GM13976 (cell line): ENCODE results near the gene ADPRHL1.

Source experiments
- DNase-seq: peaks from one replicate; pipeline ENCODE4 v3.0.0; 2012; ENCODE audit warnings: low spot score
- in situ Hi-C: fragments of 300-500 bp; cut with MboI; formaldehyde crosslinking; loops from one replicate; pipeline ENCODE4 v1.12.0; 2022; ENCODE audit warnings: low sequenced_read_pairs, mixed read lengths, inconsistent platforms; ENCODE audit not compliant: unreplicated experiment
- TF ChIP-seq, protein P1 (sequence below): IDR thresholded peaks from 2 replicates; pipeline ENCODE4 v1.5.1; 2012; ENCODE audit warnings: borderline replicate concordance, mild to moderate bottlenecking; ENCODE audit not compliant: insufficient read depth; ENCODE audit errors: extremely low read depth, missing control alignments, control extremely low read depth

The ADPRHL1 gene

DNA sequence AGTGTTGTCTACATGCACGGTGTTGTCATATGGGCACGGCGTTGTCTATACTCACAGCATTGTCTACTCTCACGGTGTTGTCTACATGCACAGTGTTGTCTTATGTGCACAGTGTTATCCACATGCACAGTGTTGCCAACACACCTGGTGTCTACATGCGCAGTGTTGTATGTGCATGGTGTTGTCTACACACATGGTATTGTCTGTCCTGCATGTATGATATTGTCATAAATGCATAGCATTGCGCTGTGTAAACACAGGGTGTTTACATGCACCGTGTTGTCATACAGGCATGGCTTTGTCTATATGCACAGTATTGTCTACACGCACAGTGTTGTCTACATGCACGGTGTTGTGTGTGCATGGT is 6.8 kb downstream of the ADPRHL1 start:
- in situ Hi-C loops = no loop called here
- TF ChIP-seq, protein P1, sequence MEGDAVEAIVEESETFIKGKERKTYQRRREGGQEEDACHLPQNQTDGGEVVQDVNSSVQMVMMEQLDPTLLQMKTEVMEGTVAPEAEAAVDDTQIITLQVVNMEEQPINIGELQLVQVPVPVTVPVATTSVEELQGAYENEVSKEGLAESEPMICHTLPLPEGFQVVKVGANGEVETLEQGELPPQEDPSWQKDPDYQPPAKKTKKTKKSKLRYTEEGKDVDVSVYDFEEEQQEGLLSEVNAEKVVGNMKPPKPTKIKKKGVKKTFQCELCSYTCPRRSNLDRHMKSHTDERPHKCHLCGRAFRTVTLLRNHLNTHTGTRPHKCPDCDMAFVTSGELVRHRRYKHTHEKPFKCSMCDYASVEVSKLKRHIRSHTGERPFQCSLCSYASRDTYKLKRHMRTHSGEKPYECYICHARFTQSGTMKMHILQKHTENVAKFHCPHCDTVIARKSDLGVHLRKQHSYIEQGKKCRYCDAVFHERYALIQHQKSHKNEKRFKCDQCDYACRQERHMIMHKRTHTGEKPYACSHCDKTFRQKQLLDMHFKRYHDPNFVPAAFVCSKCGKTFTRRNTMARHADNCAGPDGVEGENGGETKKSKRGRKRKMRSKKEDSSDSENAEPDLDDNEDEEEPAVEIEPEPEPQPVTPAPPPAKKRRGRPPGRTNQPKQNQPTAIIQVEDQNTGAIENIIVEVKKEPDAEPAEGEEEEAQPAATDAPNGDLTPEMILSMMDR = no peak
- DNase-seq = no peak

DNA sequence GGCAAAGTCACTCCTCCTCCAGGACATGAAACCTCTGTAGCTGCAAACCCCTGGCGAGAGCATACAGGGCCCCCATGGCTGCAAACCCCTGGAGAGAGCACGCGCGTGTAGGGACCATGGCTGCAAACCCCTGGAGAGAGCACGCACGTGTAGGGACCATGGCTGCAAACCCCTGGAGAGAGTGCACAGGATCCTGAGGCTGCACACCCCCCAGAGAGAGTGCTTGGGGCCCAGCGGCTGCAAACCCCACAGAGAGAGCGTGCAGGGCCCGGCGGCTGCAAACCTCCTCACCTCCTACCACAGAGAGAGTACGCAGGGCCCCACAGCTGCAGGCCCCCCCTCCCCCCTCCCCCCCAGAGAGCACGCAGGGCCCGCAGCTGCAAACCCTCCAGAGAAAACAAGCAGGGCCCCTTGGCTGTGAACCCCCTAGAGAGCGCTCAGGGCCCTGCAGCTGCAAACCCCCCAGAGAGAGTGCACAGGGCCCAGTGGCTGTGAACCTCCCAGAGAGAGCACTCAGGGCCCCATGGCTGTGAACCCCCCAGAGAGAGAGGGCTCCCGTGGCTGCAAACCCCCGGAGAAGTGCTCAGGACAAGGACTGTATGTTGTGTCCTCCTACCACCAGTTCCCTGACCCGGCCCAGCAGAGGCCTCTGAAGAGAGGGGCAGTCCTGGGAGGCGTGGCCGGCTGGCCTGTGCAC is 7.3 kb downstream of the ADPRHL1 start:
- in situ Hi-C loops = no loop called here
- peak; percentile 60 for DNase-seq
- TF ChIP-seq, protein P1 = no peak

DNA sequence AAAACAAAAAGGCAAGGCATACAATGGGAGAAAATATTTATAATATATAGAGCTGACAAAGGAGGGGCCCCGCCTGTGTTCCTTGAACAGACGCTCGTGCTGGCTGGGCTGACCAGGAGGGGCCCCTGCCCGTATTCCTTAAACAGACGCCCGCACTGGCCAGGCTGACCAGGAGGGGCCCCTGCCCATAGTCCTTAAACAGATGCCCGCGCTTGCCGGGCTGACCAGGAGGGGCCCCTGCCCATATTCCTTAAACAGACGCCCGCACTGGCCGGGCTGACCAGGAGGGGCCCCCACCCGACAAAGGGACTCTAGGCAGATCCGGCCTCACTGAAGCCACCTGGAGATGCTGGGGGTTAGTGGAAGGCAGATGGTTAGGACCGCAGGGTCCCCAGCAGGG is 9.3 kb downstream of the ADPRHL1 start:
- no peak for DNase-seq
- TF ChIP-seq, protein P1 = no peak

DNA sequence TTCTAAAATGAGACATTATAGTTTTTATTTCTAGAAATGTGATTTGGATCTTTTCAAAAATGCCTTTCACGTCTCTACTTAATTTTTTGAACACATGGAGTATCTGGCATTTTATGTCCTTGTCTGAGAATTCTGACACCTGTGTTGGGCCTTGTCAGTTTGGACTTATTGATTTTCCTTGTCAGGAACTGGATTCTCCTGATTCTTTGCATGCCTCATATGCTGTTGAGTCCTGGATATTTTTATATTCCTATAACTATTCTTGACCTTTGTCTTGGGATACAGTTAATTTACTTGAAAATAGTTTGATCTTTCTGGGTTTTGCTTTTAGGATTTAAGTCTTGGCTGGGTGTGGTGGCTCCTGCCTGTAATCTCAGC is 10.3 kb downstream of the ADPRHL1 start:
- DNase-seq = no peak
- TF ChIP-seq, protein P1 = no peak
- in situ Hi-C loops = no loop called here

More for the DNA sequence above, 9.3 kb downstream of the ADPRHL1 start:
- in situ Hi-C loops = no loop called here

DNA sequence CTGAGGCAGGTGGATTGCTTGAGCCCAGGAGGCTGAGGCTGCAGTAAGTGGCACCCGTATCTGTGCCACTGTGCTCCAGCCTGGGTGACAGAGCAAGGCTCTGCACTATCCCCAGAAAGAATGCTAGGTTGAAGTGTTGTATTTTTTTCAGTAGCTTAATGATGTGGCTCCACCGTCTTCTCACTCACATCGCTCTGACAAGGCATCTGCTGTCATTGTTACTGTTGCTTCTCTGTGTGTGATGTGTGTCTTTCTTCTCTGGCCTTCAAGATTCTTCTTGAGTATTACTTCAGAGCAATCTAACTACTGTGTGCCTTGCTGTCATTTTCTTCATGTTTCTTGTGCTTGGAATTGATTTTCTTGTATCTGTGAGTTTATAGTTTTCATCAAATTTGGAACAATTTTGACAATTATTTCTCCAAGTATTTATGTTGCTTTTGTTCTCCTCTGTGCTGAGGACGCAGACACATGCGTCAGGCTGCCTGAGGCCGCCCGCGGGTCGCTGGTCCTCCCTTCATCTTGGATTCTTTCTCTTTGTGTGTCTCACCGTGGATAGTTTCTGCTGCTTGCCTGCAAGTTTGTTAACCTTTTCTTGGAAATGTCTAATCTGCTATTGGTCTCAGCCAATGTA is 10.8 kb downstream of the ADPRHL1 start:
- in situ Hi-C loops = no loop called here
- DNase-seq = no peak
- TF ChIP-seq, protein P1 = no peak

DNA sequence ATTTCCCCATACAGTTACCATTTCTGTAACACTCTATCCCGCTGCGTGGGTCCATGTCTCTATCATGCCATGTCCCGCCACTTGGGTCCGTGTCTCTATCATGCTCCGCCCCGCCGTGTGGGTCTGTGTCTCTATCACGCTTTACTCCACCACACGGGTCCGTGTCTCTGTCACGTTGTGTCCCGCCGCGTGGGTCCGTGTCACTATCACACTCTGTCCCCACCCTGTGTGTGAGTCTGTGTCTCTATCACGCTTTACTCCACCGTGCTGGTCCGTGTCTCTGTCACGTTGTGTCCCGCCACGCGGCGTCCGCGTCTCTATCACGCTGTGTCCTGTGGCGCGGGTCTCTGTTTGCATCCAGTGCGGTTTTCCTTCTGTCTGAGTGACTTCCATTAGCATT is 11.6 kb downstream of the ADPRHL1 start:
- TF ChIP-seq, protein P1 = no peak
- in situ Hi-C loops = no loop called here

More for the DNA sequence above, 11.6 kb downstream of the ADPRHL1 start:
- DNase-seq = no peak
